K562 (cell line): Measurements from ENCODE around the gene VIM. TPM values are rescaled to one million over a fixed set of nuclear protein-coding genes. Genes with fewer than 3 reads are reported as not detected.

Experiments
- ESRRA ChIP-seq: fragments of 450-650 bp; IDR thresholded peaks from 2 replicates; pipeline ENCODE4 v1.6.1; 2014; ENCODE audit warnings: low read depth, mild to moderate bottlenecking, moderate library complexity, borderline replicate concordance
- HDAC3 ChIP-seq: fragments of 450-650 bp; IDR thresholded peaks from 2 replicates; pipeline ENCODE4 v1.6.1; 2018; ENCODE audit warnings: borderline replicate concordance, mild to moderate bottlenecking, moderate library complexity; ENCODE audit not compliant: partially characterized antibody
- HMG20B ChIP-seq: fragments of 250-450 bp; sonication (Bioruptor Pico); IDR thresholded peaks from 2 replicates; pipeline ENCODE4 v1.5.0; 2021; ENCODE audit warnings: mild to moderate bottlenecking
- HNRNPLL ChIP-seq: fragments of 200-400 bp; formaldehyde crosslinking; IDR thresholded peaks from 2 replicates; pipeline ENCODE4 v1.6.1; 2017; ENCODE audit warnings: low read length, low read depth, mild to moderate bottlenecking; ENCODE audit not compliant: poor library complexity, severe bottlenecking
- MCM3 ChIP-seq: fragments of 450-650 bp; IDR thresholded peaks from 2 replicates; pipeline ENCODE4 v1.6.1; 2016
- MECOM ChIP-seq: fragments of 250-450 bp; sonication (Bioruptor Pico); IDR thresholded peaks from 2 replicates; pipeline ENCODE4 v1.8.0; 2022; ENCODE audit warnings: inconsistent platforms
- NCOA2 ChIP-seq, 2 experiments: fragments of 450-650 bp; IDR thresholded peaks; 2 replicates each; pipeline ENCODE4 v1.6.1; 2018; ENCODE audit warnings: mild to moderate bottlenecking in 2 of 2, moderate library complexity in 1 of 2; ENCODE audit not compliant: partially characterized antibody in 2 of 2
- POLR2A ChIP-seq: fragments of 450-650 bp; conservative IDR thresholded peaks from 2 replicates; pipeline ENCODE4 v1.6.1; 2016
- SRSF7 ChIP-seq: fragments of 200-400 bp; formaldehyde crosslinking; optimal IDR thresholded peaks from 2 replicates; pipeline ENCODE3; 2017; ENCODE audit warnings: mild to moderate bottlenecking, low read depth, low read length
- SUPT5H ChIP-seq: fragments of 450-650 bp; IDR thresholded peaks from 2 replicates; pipeline ENCODE4 v1.6.1; 2016
- TCF7 ChIP-seq: sonication (generic); IDR thresholded peaks from 2 replicates; pipeline ENCODE4 v1.6.1; 2016; ENCODE audit warnings: antibody characterized with exemption, borderline replicate concordance
- TCF7L2 ChIP-seq: fragments of 150-350 bp; IDR thresholded peaks from 2 replicates; pipeline ENCODE4 v1.6.1; 2016; ENCODE audit warnings: low read depth, mild to moderate bottlenecking, low read length, moderate library complexity
- U2AF1 ChIP-seq: fragments of 200-400 bp; formaldehyde crosslinking; optimal IDR thresholded peaks from 2 replicates; pipeline ENCODE3; 2017; ENCODE audit warnings: mild to moderate bottlenecking, low read depth, low read length, moderate library complexity
- ZKSCAN3 ChIP-seq: fragments of 250-450 bp; sonication (Bioruptor Pico); IDR thresholded peaks from 2 replicates; pipeline ENCODE4 v1.4.0; 2020
- ZNF23 ChIP-seq: fragments of 250-450 bp; sonication (Bioruptor Pico); IDR thresholded peaks from 2 replicates; pipeline ENCODE4 v1.4.0; 2020; ENCODE audit warnings: mild to moderate bottlenecking
- polyA plus RNA-seq, 8 experiments: library from polyadenylated mRNA; depleted of rRNA in 4 of 8; stranded (reverse) in 5 of 8; unstranded in 3 of 8; fragments of >200 nt; fragmentation: Nextera tagmentation in 2 of 8; fragmentation: Illumina TruSeq in 1 of 8; extraction: Ambion mirVana in 2 of 8; extraction: Trizol in 1 of 8; gene quantifications; 2 replicates each; pipeline versions ENCODE4 v1.2.1 to v1.2.3, GENCODE V29; 2011 to 2014; ENCODE audit warnings: inconsistent platforms in 1 of 8, missing spikeins in 1 of 8
- total RNA-seq, 7 experiments: library from RNA; depleted of rRNA in 6 of 7; stranded (reverse); fragments of >200 nt in 6 of 7; fragmentation: Illumina TruSeq in 2 of 7; extraction: Trizol in 2 of 7; gene quantifications; 2 replicates each; pipeline versions ENCODE4 v1.2.1 to v1.2.3, GENCODE V29; 2011 to 2021; ENCODE audit warnings: low replicate concordance in 1 of 7
- TF ChIP-seq, protein P1 (sequence below): sonication (generic); formaldehyde crosslinking; IDR thresholded peaks from 2 replicates; pipeline ENCODE4 v1.8.1; 2023; ENCODE audit warnings: mild to moderate bottlenecking, missing genetic modification reagents
- TF ChIP-seq, protein P2 (sequence below): fragments of 200-400 bp; formaldehyde crosslinking; IDR thresholded peaks from 2 replicates; pipeline ENCODE4 v1.6.1; 2017; ENCODE audit warnings: mild to moderate bottlenecking, low read depth, low read length, moderate library complexity
- TF ChIP-seq, protein P3 (sequence below): fragments of 450-650 bp; formaldehyde crosslinking; IDR thresholded peaks from 2 replicates; pipeline ENCODE4 v1.4.0; 2020; ENCODE audit warnings: mild to moderate bottlenecking, moderate library complexity
- TF ChIP-seq, protein P4 (sequence below): fragments of 450-650 bp; IDR thresholded peaks from 2 replicates; pipeline ENCODE4 v1.6.1; 2014; ENCODE audit warnings: low read depth, mild to moderate bottlenecking, moderate library complexity, borderline replicate concordance
- TF ChIP-seq, protein P5 (sequence below): fragments of 450-650 bp; IDR thresholded peaks from 2 replicates; pipeline ENCODE4 v1.6.1; 2017; ENCODE audit warnings: mild to moderate bottlenecking, moderate library complexity
- TF ChIP-seq, protein P6 (sequence below): fragments of 450-650 bp; formaldehyde crosslinking; IDR thresholded peaks from 2 replicates; pipeline ENCODE4 v1.4.0; 2022; ENCODE audit warnings: mild to moderate bottlenecking, moderate library complexity

The VIM gene
- total and polyA plus RNA-seq, 9 of the 15 experiments (the other 6 are each of a cell fraction or from before 2014, with no cell fraction given) = 86.0 to 621 (median 383) TPM

DNA sequence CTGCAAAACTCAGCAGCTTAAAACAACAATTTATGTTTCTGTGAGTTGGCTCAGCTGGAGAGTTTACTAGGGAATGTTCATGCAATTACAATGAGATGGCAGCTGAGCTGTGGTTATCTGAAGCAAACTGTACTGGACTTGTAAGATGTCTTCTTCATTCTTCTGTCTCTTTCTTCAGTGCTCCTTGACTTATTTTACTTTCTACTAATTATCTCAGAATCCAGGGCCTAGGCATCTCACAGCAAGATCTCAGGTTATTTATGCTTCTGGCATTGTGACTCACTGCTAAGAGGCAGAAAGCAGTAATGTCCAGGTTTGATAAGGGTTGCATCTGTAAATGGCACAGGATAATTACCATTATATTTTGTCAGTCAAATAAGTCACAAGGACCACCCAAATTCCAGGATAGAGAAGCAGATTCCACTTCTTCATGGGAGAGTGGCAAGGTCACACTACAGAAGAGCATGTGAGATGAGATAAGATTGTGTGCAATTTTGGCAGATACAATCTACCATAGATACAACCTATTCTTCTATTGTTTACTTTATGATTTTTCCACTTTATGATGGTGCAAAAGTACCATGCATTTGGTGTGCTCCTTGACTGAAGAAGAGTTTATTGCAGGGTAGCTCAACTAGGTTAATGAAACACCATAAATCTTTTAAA is 16.8 kb downstream of the VIM start (continued):
- TF ChIP-seq, protein P1, sequence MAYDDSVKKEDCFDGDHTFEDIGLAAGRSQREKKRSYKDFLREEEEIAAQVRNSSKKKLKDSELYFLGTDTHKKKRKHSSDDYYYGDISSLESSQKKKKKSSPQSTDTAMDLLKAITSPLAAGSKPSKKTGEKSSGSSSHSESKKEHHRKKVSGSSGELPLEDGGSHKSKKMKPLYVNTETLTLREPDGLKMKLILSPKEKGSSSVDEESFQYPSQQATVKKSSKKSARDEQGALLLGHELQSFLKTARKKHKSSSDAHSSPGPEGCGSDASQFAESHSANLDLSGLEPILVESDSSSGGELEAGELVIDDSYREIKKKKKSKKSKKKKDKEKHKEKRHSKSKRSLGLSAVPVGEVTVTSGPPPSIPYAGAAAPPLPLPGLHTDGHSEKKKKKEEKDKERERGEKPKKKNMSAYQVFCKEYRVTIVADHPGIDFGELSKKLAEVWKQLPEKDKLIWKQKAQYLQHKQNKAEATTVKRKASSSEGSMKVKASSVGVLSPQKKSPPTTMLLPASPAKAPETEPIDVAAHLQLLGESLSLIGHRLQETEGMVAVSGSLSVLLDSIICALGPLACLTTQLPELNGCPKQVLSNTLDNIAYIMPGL (CRISPR knock-in tag) = no peak
- TF ChIP-seq, protein P2, sequence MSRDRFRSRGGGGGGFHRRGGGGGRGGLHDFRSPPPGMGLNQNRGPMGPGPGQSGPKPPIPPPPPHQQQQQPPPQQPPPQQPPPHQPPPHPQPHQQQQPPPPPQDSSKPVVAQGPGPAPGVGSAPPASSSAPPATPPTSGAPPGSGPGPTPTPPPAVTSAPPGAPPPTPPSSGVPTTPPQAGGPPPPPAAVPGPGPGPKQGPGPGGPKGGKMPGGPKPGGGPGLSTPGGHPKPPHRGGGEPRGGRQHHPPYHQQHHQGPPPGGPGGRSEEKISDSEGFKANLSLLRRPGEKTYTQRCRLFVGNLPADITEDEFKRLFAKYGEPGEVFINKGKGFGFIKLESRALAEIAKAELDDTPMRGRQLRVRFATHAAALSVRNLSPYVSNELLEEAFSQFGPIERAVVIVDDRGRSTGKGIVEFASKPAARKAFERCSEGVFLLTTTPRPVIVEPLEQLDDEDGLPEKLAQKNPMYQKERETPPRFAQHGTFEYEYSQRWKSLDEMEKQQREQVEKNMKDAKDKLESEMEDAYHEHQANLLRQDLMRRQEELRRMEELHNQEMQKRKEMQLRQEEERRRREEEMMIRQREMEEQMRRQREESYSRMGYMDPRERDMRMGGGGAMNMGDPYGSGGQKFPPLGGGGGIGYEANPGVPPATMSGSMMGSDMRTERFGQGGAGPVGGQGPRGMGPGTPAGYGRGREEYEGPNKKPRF = no peak
- TF ChIP-seq, protein P3, sequence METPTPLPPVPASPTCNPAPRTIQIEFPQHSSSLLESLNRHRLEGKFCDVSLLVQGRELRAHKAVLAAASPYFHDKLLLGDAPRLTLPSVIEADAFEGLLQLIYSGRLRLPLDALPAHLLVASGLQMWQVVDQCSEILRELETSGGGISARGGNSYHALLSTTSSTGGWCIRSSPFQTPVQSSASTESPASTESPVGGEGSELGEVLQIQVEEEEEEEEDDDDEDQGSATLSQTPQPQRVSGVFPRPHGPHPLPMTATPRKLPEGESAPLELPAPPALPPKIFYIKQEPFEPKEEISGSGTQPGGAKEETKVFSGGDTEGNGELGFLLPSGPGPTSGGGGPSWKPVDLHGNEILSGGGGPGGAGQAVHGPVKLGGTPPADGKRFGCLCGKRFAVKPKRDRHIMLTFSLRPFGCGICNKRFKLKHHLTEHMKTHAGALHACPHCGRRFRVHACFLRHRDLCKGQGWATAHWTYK = no peak
- TF ChIP-seq ESRRA (no peak), SRSF7 (no peak), ZKSCAN3 (CRISPR knock-in tag) (no peak), MECOM (CRISPR knock-in tag) (no peak), POLR2A (no peak), HMG20B (CRISPR knock-in tag) (no peak), TCF7 (no peak), U2AF1 (no peak), HDAC3 (no peak), MCM3 (no peak), ZNF23 (CRISPR knock-in tag) (no peak), TCF7L2 (no peak), HNRNPLL (no peak), NCOA2 (IDR thresholded peaks at IDR 0.05; ENCODE audit: partially characterized antibody in 2 of 2) (no peak), SUPT5H (no peak)
- TF ChIP-seq, protein P4, sequence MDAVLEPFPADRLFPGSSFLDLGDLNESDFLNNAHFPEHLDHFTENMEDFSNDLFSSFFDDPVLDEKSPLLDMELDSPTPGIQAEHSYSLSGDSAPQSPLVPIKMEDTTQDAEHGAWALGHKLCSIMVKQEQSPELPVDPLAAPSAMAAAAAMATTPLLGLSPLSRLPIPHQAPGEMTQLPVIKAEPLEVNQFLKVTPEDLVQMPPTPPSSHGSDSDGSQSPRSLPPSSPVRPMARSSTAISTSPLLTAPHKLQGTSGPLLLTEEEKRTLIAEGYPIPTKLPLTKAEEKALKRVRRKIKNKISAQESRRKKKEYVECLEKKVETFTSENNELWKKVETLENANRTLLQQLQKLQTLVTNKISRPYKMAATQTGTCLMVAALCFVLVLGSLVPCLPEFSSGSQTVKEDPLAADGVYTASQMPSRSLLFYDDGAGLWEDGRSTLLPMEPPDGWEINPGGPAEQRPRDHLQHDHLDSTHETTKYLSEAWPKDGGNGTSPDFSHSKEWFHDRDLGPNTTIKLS = no peak
- TF ChIP-seq, protein P5, sequence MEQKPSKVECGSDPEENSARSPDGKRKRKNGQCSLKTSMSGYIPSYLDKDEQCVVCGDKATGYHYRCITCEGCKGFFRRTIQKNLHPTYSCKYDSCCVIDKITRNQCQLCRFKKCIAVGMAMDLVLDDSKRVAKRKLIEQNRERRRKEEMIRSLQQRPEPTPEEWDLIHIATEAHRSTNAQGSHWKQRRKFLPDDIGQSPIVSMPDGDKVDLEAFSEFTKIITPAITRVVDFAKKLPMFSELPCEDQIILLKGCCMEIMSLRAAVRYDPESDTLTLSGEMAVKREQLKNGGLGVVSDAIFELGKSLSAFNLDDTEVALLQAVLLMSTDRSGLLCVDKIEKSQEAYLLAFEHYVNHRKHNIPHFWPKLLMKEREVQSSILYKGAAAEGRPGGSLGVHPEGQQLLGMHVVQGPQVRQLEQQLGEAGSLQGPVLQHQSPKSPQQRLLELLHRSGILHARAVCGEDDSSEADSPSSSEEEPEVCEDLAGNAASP = no peak
- TF ChIP-seq, protein P6, sequence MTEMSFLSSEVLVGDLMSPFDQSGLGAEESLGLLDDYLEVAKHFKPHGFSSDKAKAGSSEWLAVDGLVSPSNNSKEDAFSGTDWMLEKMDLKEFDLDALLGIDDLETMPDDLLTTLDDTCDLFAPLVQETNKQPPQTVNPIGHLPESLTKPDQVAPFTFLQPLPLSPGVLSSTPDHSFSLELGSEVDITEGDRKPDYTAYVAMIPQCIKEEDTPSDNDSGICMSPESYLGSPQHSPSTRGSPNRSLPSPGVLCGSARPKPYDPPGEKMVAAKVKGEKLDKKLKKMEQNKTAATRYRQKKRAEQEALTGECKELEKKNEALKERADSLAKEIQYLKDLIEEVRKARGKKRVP (CRISPR knock-in tag) = no peak
